MCF 10A (cell line): ENCODE data around the gene CAMK1. TPM values are rescaled to one million over a fixed set of nuclear protein-coding genes. Genes with fewer than 3 reads are reported as not detected.

ENCODE experiments used
- BruUV-seq: library from RNA; stranded (reverse); fragments of 400-500 nt; replicated peaks from 2 replicates; lab custom pipeline; 2021; lab: Mats Ljungman, UMichigan
- CTCF ChIA-PET: fragments of 300-600 bp; sonication (Branson Sonifier 250); formaldehyde crosslinking; extraction: SDS; loops from one replicate; lab custom pipeline; 2021; ENCODE audit warnings: antibody characterized with exemption, inconsistent platforms; lab: Yijun Ruan, JAX
- POLR2A ChIA-PET: fragments of 300-600, 350-650 bp; sonication (Branson Sonifier 250); formaldehyde crosslinking; extraction: SDS; loops from one replicate; lab custom pipeline; 2020; ENCODE audit warnings: antibody characterized with exemption, inconsistent platforms; lab: Yijun Ruan, JAX
- DNase-seq: peaks from one replicate; pipeline ENCODE4 v3.0.0-alpha.2; 2018; ENCODE audit not compliant: unreplicated experiment
- H3K27ac Mint-ChIP-seq: one replicate; pipeline ENCODE4 v1.8.0; 2022; ENCODE audit warnings: mild to moderate bottlenecking, low read depth, mixed read lengths; ENCODE audit not compliant: unreplicated experiment
- H3K27me3 Mint-ChIP-seq: one replicate; pipeline ENCODE4 v1.8.0; 2022; ENCODE audit warnings: mixed read lengths; ENCODE audit not compliant: insufficient read depth, unreplicated experiment
- H3K36me3 Mint-ChIP-seq: one replicate; pipeline ENCODE4 v1.8.0; 2022; ENCODE audit warnings: mild to moderate bottlenecking, moderate library complexity, mixed read lengths; ENCODE audit not compliant: insufficient read depth, unreplicated experiment
- H3K4me1 Mint-ChIP-seq: one replicate; pipeline ENCODE4 v1.8.0; 2022; ENCODE audit warnings: mixed read lengths; ENCODE audit not compliant: insufficient read depth, unreplicated experiment
- H3K4me3 Mint-ChIP-seq: one replicate; pipeline ENCODE4 v1.8.0; 2022; ENCODE audit warnings: mild to moderate bottlenecking, moderate library complexity, mixed read lengths; ENCODE audit not compliant: unreplicated experiment
- H3K9me3 Mint-ChIP-seq: one replicate; pipeline ENCODE4 v1.8.0; 2022; ENCODE audit warnings: mixed read lengths; ENCODE audit not compliant: unreplicated experiment
- CTCF ChIP-seq: fragments of 200-600 bp; IDR thresholded peaks from one replicate; pipeline ENCODE4 v1.8.0; 2022; ENCODE audit warnings: antibody characterized with exemption, mild to moderate bottlenecking; ENCODE audit not compliant: unreplicated experiment
- intact Hi-C: fragments of 100-400 bp; cut with micrococcal nuclease; formaldehyde crosslinking; loops from 2 replicates; pipeline ENCODE4 v1.14.1; 2022
- total RNA-seq: library from RNA; stranded (reverse); gene quantifications from 2 replicates; pipeline ENCODE4 v1.2.3, GENCODE V29; 2022

CAMK1 gene
- total RNA-seq, 1 experiment from 2014 or later, result 8.3 TPM

GRCh38 chr3:9803494-9803893, 33.7 kb upstream of the CAMK1 start:
- H3K4me1 Mint-ChIP-seq, result no peaks in the 10 kb centered on the region
- peaks cover 78% of the 10 kb centered on the region for H3K36me3 Mint-ChIP-seq
- H3K27ac Mint-ChIP-seq, result peak overlapping the region; percentile 41
- no peaks in the 10 kb centered on the region for H3K27me3 Mint-ChIP-seq
- BruUV-seq, result no TSS peak
- TF ChIP-seq CTCF, result no peak
- no peak overlapping the region for H3K4me3 Mint-ChIP-seq
- intact Hi-C loops, result no loop called here
- POLR2A ChIA-PET, result interaction anchor here (2.4 kb wide), 1 partner anchor 10 kb away, joined by 9 read pairs; the partner anchor contains the start of gene ARPC4
- no peaks in the 10 kb centered on the region for H3K9me3 Mint-ChIP-seq
- CTCF ChIA-PET, result interaction anchor here (0.5 to 1.4 kb wide), 4 partner anchors 87 to 379 kb away, joined by 3 to 6 read pairs (median 3); no protein-coding TSS in a partner anchor
- DNase-seq, result no peak

GRCh38 chr3:9800529-9800928, 30.8 kb upstream of the CAMK1 start:
- ChIA-PET CTCF (interaction anchor here (0.6 to 1.0 kb wide), 4 partner anchors 9 to 394 kb away, joined by 3 to 5 read pairs (median 4); no protein-coding TSS in a partner anchor), POLR2A (no interaction called here)
- Mint-ChIP-seq H3K27me3 (no peaks in the 10 kb centered on the region), H3K9me3 (no peaks in the 10 kb centered on the region), H3K36me3 (peaks cover 98% of the 10 kb centered on the region), H3K27ac (no peak overlapping the region), H3K4me1 (peaks cover under 1% of the 10 kb centered on the region), H3K4me3 (no peak overlapping the region)
- intact Hi-C loops, result no loop called here
- no peak for TF ChIP-seq CTCF
- no peak for DNase-seq
- no TSS peak for BruUV-seq

- ChIA-PET CTCF (no interaction called here), POLR2A (interaction anchor here (0.9 to 1.0 kb wide), 2 partner anchors 12 to 38 kb away, joined by 3 read pairs; no protein-coding TSS in a partner anchor)
- no peak for DNase-seq
- no peak for TF ChIP-seq CTCF
- Mint-ChIP-seq H3K4me3 (no peak overlapping the region), H3K27me3 (no peaks in the 10 kb centered on the region), H3K36me3 (peaks cover 76% of the 10 kb centered on the region), H3K4me1 (peaks cover 18% of the 10 kb centered on the region), H3K9me3 (no peaks in the 10 kb centered on the region), H3K27ac (no peak overlapping the region)
- intact Hi-C loops, result no loop called here
- BruUV-seq, result no TSS peak
Observed at GRCh38 chr3:9797196-9797945, 27.6 kb upstream of the CAMK1 start.

- H3K36me3 Mint-ChIP-seq, result peaks cover 66% of the 10 kb centered on the region
- DNase-seq, result no peak
- intact Hi-C loops, result no loop called here
- ChIA-PET CTCF (interaction anchor here (0.6 to 1.9 kb wide), 4 partner anchors 9 to 151 kb away, joined by 3 to 4 read pairs (median 4); no protein-coding TSS in a partner anchor), POLR2A (interaction anchor here (1.6 kb wide), 1 partner anchor 13 kb away, joined by 5 read pairs; no protein-coding TSS in a partner anchor)
- no peaks in the 10 kb centered on the region for H3K9me3 Mint-ChIP-seq
- no peak for TF ChIP-seq CTCF
- no peaks in the 10 kb centered on the region for H3K27me3 Mint-ChIP-seq
- no TSS peak for BruUV-seq
- peaks cover 27% of the 10 kb centered on the region for H3K4me1 Mint-ChIP-seq
- no peak overlapping the region for H3K27ac Mint-ChIP-seq
- peak overlapping the region; percentile 54 for H3K4me3 Mint-ChIP-seq
Observed at GRCh38 chr3:9795207-9795606, 25.5 kb upstream of the CAMK1 start.
